Natural killer cell (primary cell): ENCODE measurements around the gene CUX1. TPM values are rescaled to one million over a fixed set of nuclear protein-coding genes. Genes with fewer than 3 reads are reported as not detected.
"Not testable (repeated sequence)": the region's sequence is repeated elsewhere in the genome, so short reads cannot be mapped to it uniquely, and the experiment has no call there.

Experiments used
- ATAC-seq, 3 donors: fragments of 150-1000 bp in 2 of 3; fragments of 200-7000 bp in 1 of 3; cut with Tn5 transposase; 1 replicate in 1 of 3; 2 replicates in 2 of 3; pipeline ENCODE4 v1.10.0; 2021; ENCODE audit warnings: mild to moderate bottlenecking in 2 of 3, moderate library complexity in 2 of 3
- DNase-seq, 2 donors: peaks; one replicate each; pipeline versions ENCODE4 v3.0.0 to v3.0.0-alpha.2; 2013 to 2021; ENCODE audit warnings: mixed read lengths in 1 of 2
- H3K27ac ChIP-seq: one replicate; pipeline ENCODE4 v1.5.1; 2013; ENCODE audit warnings: mild to moderate bottlenecking, low read length
- H3K27me3 ChIP-seq: one replicate; pipeline ENCODE4 v1.6.1; 2013; ENCODE audit warnings: low read length; ENCODE audit not compliant: control insufficient read depth, insufficient read depth
- H3K36me3 ChIP-seq: one replicate; pipeline ENCODE4 v1.6.1; 2013; ENCODE audit warnings: low read length; ENCODE audit not compliant: control insufficient read depth, insufficient read depth
- H3K4me1 ChIP-seq: one replicate; pipeline ENCODE4 v1.6.1; 2013; ENCODE audit warnings: low read length; ENCODE audit not compliant: control insufficient read depth, insufficient read depth
- H3K4me3 ChIP-seq: one replicate; pipeline ENCODE4 v1.5.1; 2013; ENCODE audit warnings: low read length
- H3K9me3 ChIP-seq: one replicate; pipeline ENCODE4 v1.6.1; 2013; ENCODE audit warnings: low read length; ENCODE audit not compliant: control insufficient read depth, insufficient read depth
- H3K27ac Mint-ChIP-seq, 2 donors: one replicate each; pipeline ENCODE4 v1.8.0; 2022; ENCODE audit warnings: mild to moderate bottlenecking in 2 of 2, mixed read lengths in 2 of 2, moderate library complexity in 1 of 2
- H3K27me3 Mint-ChIP-seq, 2 donors: one replicate each; pipeline ENCODE4 v1.8.0; 2022; ENCODE audit warnings: low read depth in 2 of 2, mixed read lengths in 2 of 2
- H3K36me3 Mint-ChIP-seq: one replicate; pipeline ENCODE4 v1.8.0; 2022; ENCODE audit warnings: mixed read lengths
- H3K4me1 Mint-ChIP-seq, 2 donors: one replicate each; pipeline ENCODE4 v1.8.0; 2022; ENCODE audit warnings: mixed read lengths in 2 of 2
- H3K4me3 Mint-ChIP-seq: one replicate; pipeline ENCODE4 v1.8.0; 2022; ENCODE audit warnings: mild to moderate bottlenecking, moderate library complexity, mixed read lengths
- H3K9me3 Mint-ChIP-seq, 2 donors: one replicate each; pipeline ENCODE4 v1.8.0; 2022; ENCODE audit warnings: mixed read lengths in 2 of 2
- WGBS: methylation state at CpG from one replicate; pipeline ENCODE4 v1.1.7; 2013; ENCODE audit warnings: missing lambda C conversion rate; ENCODE audit not compliant: insufficient coverage; 5-methylcytosine and 5-hydroxymethylcytosine counted together
- intact Hi-C: fragments of 100-400 bp; cut with micrococcal nuclease; formaldehyde crosslinking; loops from one replicate; pipeline ENCODE4 v1.14.2; 2022
- total RNA-seq, 4 donors: library from RNA; stranded (reverse); fragments of 120-200 nt in 1 of 4; gene quantifications; one replicate each; pipeline versions ENCODE4 v1.2.3 to v1.2.4, GENCODE V29; 2013 to 2022
- TF ChIP-seq, protein P1 (sequence below): fragments of 200-600 bp; IDR thresholded peaks from one replicate; pipeline ENCODE4 v1.8.0; 2022; ENCODE audit warnings: antibody characterized with exemption

CUX1 gene
- total RNA-seq, 3 donors from 2014 or later (not counting 1 experiment from before 2014, with no cell fraction given): 59.8 to 77.4 (median 73.6) TPM

DNA sequence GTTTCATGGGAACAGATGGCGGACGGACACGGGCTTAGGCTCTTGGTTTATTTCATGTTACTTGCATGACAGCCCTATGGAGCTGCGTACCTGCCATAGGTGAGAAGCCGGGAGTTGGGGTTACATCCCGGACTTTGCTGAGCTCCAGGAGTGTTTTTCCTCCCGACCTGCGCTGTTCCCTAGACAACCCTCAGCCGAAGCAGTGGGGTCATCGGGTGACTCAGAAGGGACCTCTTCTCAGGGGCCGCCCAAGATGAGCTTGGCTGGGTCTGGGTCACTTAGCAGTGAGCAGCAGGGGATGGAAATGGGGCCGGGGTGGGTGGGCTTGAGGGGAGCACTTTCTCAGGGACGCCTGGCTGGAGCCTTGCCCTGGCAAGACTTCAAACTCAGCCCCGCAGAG lies 11.9 kb downstream of the CUX1 start:
- DNase-seq (no peak), ATAC-seq (no peak)
- Mint-ChIP-seq H3K9me3 (no peaks in the 10 kb centered on the region), H3K27me3 (no peaks in the 10 kb centered on the region), H3K4me3 (no peak overlapping the region), H3K27ac (no peak overlapping the region), H3K4me1 (peaks cover 11 to 31% of the 10 kb centered on the region in 2 donors), H3K36me3 (no peaks in the 10 kb centered on the region)
- Histone ChIP-seq H3K27ac (no peak overlapping the region), H3K4me3 (no peak overlapping the region), H3K9me3 (no peaks in the 10 kb centered on the region), H3K36me3 (no peaks in the 10 kb centered on the region), H3K27me3 (no peaks in the 10 kb centered on the region), H3K4me1 (no peaks in the 10 kb centered on the region)
- intact Hi-C loops: no loop called here
- TF ChIP-seq, protein P1, sequence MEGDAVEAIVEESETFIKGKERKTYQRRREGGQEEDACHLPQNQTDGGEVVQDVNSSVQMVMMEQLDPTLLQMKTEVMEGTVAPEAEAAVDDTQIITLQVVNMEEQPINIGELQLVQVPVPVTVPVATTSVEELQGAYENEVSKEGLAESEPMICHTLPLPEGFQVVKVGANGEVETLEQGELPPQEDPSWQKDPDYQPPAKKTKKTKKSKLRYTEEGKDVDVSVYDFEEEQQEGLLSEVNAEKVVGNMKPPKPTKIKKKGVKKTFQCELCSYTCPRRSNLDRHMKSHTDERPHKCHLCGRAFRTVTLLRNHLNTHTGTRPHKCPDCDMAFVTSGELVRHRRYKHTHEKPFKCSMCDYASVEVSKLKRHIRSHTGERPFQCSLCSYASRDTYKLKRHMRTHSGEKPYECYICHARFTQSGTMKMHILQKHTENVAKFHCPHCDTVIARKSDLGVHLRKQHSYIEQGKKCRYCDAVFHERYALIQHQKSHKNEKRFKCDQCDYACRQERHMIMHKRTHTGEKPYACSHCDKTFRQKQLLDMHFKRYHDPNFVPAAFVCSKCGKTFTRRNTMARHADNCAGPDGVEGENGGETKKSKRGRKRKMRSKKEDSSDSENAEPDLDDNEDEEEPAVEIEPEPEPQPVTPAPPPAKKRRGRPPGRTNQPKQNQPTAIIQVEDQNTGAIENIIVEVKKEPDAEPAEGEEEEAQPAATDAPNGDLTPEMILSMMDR: no peak
- whole genome bisulfite sequencing: 97% methylated on average over 14 of the region's 14 CpGs

DNA sequence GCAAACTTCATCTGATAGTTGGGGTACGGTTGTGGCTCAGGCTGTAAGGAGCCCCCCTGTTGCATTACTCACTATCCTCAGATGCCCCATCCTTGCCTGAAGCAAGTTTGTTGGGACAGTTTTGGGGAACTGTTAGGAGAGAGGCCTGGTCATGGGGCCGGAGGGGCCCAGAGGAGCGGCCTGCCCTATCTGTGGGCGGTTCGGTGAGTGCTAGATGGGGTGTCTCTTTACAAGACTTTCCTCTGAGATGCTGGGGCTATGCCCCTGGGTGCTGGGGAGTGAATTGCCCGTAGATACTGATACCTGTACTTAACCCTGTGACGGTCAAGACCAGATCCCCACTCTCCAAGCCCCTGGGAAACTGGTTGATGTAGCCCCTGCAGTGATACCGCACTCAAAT lies 12.4 kb downstream of the CUX1 start:
- Mint-ChIP-seq H3K36me3 (no peaks in the 10 kb centered on the region), H3K4me3 (no peak overlapping the region), H3K27me3 (no peaks in the 10 kb centered on the region), H3K9me3 (no peaks in the 10 kb centered on the region), H3K4me1 (peaks cover 10 to 30% of the 10 kb centered on the region in 2 donors), H3K27ac (no peak overlapping the region)
- DNase-seq (no peak), ATAC-seq (no peak)
- Histone ChIP-seq H3K4me3 (no peak overlapping the region), H3K4me1 (no peaks in the 10 kb centered on the region), H3K27me3 (no peaks in the 10 kb centered on the region), H3K27ac (no peak overlapping the region), H3K36me3 (no peaks in the 10 kb centered on the region), H3K9me3 (no peaks in the 10 kb centered on the region)
- TF ChIP-seq, protein P1: no peak
- intact Hi-C loops: no loop called here
- WGBS: 96% methylated on average over 7 of the region's 8 CpGs

DNA sequence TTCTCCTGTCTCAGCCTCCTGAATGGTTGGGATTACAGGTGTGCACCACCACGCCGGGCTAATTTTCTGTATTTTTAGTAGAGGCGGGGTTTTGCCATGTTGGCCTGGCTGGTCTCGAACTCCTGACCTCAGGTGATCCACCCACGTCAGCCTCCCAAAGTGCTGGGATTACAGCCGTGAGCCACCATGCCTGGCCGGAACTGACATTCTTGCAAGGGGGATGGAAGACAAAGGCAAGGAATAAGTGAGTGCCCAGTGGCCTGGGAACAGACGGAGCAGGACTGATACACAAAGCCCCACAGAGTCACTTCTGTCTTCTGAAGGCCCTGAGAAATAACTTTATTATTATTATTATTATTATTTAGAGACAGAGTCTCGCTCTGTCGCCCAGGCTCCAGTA lies 14.0 kb downstream of the CUX1 start:
- H3K27me3 ChIP-seq, H3K4me3 ChIP-seq, H3K4me3 Mint-ChIP-seq, H3K9me3 ChIP-seq, H3K36me3 ChIP-seq, H3K36me3 Mint-ChIP-seq, H3K9me3 Mint-ChIP-seq, H3K27ac ChIP-seq, intact Hi-C loops, DNase-seq, H3K27ac Mint-ChIP-seq, H3K27me3 Mint-ChIP-seq, ATAC-seq, H3K4me1 ChIP-seq: not testable (repeated sequence)
- 97% methylated on average over 9 of the region's 10 CpGs for WGBS
- peaks cover 11 to 20% of the 10 kb centered on the region in 2 donors for H3K4me1 Mint-ChIP-seq

DNA sequence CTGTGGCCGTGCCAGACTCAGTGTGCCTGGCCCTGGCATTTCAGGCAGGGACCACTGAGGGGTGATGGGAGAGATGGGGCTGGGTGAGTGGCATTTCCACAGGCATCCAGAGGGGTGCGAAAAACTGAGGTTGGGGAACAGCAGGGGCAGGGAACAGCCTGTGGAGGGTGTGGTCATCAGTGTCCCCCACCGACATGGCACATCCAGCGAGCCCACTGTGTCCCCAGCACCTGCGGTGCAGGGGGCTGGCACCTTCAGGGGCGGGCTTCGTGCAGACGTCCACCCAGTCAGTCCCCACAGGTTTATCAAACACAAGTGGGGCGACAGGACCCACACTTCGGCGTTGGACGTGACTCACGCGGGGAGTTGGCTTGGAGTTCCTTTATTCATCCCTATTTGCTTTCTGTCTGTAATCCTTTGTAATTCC lies 14.8 kb downstream of the CUX1 start:
- H3K4me3 Mint-ChIP-seq: no peak overlapping the region
- H3K27me3 Mint-ChIP-seq: no peaks in the 10 kb centered on the region
- Histone ChIP-seq H3K27ac (no peak overlapping the region), H3K9me3 (no peaks in the 10 kb centered on the region), H3K4me3 (no peak overlapping the region), H3K27me3 (no peaks in the 10 kb centered on the region), H3K4me1 (no peaks in the 10 kb centered on the region), H3K36me3 (no peaks in the 10 kb centered on the region)
- H3K27ac Mint-ChIP-seq: no peak overlapping the region
- DNase-seq (no peak), ATAC-seq (no peak)
- H3K9me3 Mint-ChIP-seq: no peaks in the 10 kb centered on the region
- TF ChIP-seq, protein P1: no peak
- H3K36me3 Mint-ChIP-seq: no peaks in the 10 kb centered on the region
- peaks cover 11 to 14% of the 10 kb centered on the region in 2 donors for H3K4me1 Mint-ChIP-seq
- intact Hi-C loops: no loop called here
- WGBS: 94% methylated on average over 14 of the region's 14 CpGs
